Measurements from ENCODE around the gene IFI16.

GRCh38 chr1:159088546-159089183, 79.0 kb downstream of the IFI16 start:
- TF ChIP-seq CTCF (IDR thresholded peaks at IDR 0.05; ENCODE audit: borderline replicate concordance, extremely low read depth, low read length, poor library complexity, severe bottlenecking) (no peak), EZH2 (IDR thresholded peaks at IDR 0.05; ENCODE audit: borderline replicate concordance, low read depth, low read length, severe bottlenecking) (no peak)

Data from DND-41 (cell line).